ENCODE results near the gene IL1F10. TPM values are rescaled to one million over a fixed set of nuclear protein-coding genes. Genes with fewer than 3 reads are reported as not detected.

The IL1F10 gene
- polyA plus RNA-seq, 1 donor from 2014 or later = not detected

- Histone ChIP-seq H3K27ac (ENCODE audit: low read length) (no peak overlapping the region), H3K4me2 (ENCODE audit: low read length) (no peak overlapping the region), H3K9ac (ENCODE audit: low read length) (no peak overlapping the region), H3K36me3 (ENCODE audit: insufficient read depth, low read length) (no peaks in the 10 kb centered on the region), H3K9me2 (ENCODE audit: insufficient read depth, low read length) (no peaks in the 10 kb centered on the region), H3K27me3 (ENCODE audit: insufficient read depth, low read depth, low read length) (no peaks in the 10 kb centered on the region), H4K20me1 (ENCODE audit: insufficient read depth) (no peaks in the 10 kb centered on the region), H3F3A (ENCODE audit: insufficient read depth, low read length, poor library complexity, severe bottlenecking) (no peaks in the 10 kb centered on the region), H2AFZ (ENCODE audit: low read depth, low read length) (no peak overlapping the region), H3K9me3 (ENCODE audit: low read length) (no peaks in the 10 kb centered on the region), H3K4me3 (ENCODE audit: low read length) (no peak overlapping the region), H3K79me2 (replicated peaks; ENCODE audit: insufficient read depth, low read length) (no peaks in the 10 kb centered on the region)
- no peak for TF ChIP-seq EP300 (conservative IDR thresholded peaks at IDR 0.05; ENCODE audit: poor library complexity, severe bottlenecking)
- TF ChIP-seq MXI1 (conservative IDR thresholded peaks at IDR 0.05; ENCODE audit: poor library complexity, severe bottlenecking) = no peak
- no peak for TF ChIP-seq REST (IDR thresholded peaks at IDR 0.05; ENCODE audit: borderline replicate concordance)
- no peak for TF ChIP-seq EZH2 (IDR thresholded peaks at IDR 0.05; ENCODE audit: borderline replicate concordance, insufficient read depth, low read length, poor library complexity, severe bottlenecking)
- TF ChIP-seq TAF1 (IDR thresholded peaks at IDR 0.05; ENCODE audit: low read depth) = no peak
- TF ChIP-seq CTCF (IDR thresholded peaks at IDR 0.05; ENCODE audit: poor library complexity, severe bottlenecking) = no peak
- no peak for TF ChIP-seq RAD21 (conservative IDR thresholded peaks at IDR 0.05)
- TF ChIP-seq POLR2AphosphoS5 (IDR thresholded peaks at IDR 0.05) = no peak
- TF ChIP-seq SMC3 (conservative IDR thresholded peaks at IDR 0.05; ENCODE audit: poor library complexity) = no peak
Measured at GRCh38 chr2:113076954-113077669, 9.3 kb downstream of the IL1F10 start.

GRCh38 chr2:113077921-113078320, 10.2 kb downstream of the IL1F10 start:
- Histone ChIP-seq H4K20me1 (ENCODE audit: insufficient read depth) (no peaks in the 10 kb centered on the region), H3K9me2 (ENCODE audit: insufficient read depth, low read length) (no peaks in the 10 kb centered on the region), H3K36me3 (ENCODE audit: insufficient read depth, low read length) (no peaks in the 10 kb centered on the region), H3K4me2 (ENCODE audit: low read length) (no peak overlapping the region), H2AFZ (ENCODE audit: low read depth, low read length) (no peak overlapping the region), H3F3A (ENCODE audit: insufficient read depth, low read length, poor library complexity, severe bottlenecking) (no peaks in the 10 kb centered on the region), H3K9ac (ENCODE audit: low read length) (no peak overlapping the region), H3K27ac (ENCODE audit: low read length) (no peak overlapping the region), H3K4me3 (ENCODE audit: low read length) (no peak overlapping the region), H3K79me2 (replicated peaks; ENCODE audit: insufficient read depth, low read length) (no peaks in the 10 kb centered on the region), H3K9me3 (ENCODE audit: low read length) (no peaks in the 10 kb centered on the region), H3K27me3 (ENCODE audit: insufficient read depth, low read depth, low read length) (no peaks in the 10 kb centered on the region)
- no peak for TF ChIP-seq REST (IDR thresholded peaks at IDR 0.05; ENCODE audit: borderline replicate concordance)
- TF ChIP-seq MXI1 (conservative IDR thresholded peaks at IDR 0.05; ENCODE audit: poor library complexity, severe bottlenecking) = no peak
- no peak for TF ChIP-seq RAD21 (conservative IDR thresholded peaks at IDR 0.05)
- TF ChIP-seq CTCF (IDR thresholded peaks at IDR 0.05; ENCODE audit: poor library complexity, severe bottlenecking) = no peak
- no peak for TF ChIP-seq TAF1 (IDR thresholded peaks at IDR 0.05; ENCODE audit: low read depth)
- TF ChIP-seq EP300 (conservative IDR thresholded peaks at IDR 0.05; ENCODE audit: poor library complexity, severe bottlenecking) = no peak
- no peak for TF ChIP-seq SMC3 (conservative IDR thresholded peaks at IDR 0.05; ENCODE audit: poor library complexity)
- TF ChIP-seq EZH2 (IDR thresholded peaks at IDR 0.05; ENCODE audit: borderline replicate concordance, insufficient read depth, low read length, poor library complexity, severe bottlenecking) = no peak
- TF ChIP-seq POLR2AphosphoS5 (IDR thresholded peaks at IDR 0.05) = no peak
